Hepatic stellate cell (primary cell): Measurements from ENCODE around the gene CCP110.
A peak's percentile ranks its signal among the peaks of the same experiment; 100 is the strongest.

ENCODE experiments used
- DNase-seq: peaks from one replicate; pipeline ENCODE4 v3.0.0; 2011; ENCODE audit warnings: low spot score

The CCP110 gene

DNA sequence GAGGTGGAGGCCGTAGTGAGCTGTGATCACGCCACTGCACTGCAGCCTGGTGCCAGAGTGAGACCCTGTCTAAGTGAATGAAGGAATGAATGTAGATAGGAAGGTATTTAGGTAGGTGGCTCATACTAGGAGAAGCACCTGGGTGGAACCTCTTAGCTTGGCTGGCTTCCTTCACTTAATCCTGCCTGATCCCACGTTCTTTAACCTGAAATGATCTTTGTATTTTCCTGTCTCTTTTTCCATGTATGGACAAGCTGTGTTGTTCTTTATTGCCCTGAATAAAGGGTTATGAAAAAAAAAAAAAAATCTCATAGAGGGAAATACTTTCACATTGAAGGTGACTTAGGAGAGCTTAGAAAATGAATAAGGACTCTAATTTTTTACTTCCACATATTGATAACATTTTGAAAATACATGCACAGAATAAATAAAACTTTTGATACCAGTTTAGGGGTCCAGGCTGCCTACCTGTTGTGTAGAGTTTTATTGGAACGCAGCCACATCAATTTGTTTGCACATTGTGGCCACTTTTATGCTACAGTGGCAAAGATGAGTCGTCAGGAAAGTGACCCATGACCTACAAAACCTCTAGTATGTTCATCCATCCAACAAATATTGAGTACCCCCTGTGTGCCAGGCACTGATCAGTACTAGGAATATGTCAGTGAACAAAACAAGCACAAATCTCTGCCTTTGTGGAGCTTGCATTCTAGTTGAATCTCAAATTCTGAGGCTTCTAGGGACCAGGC lies 76.4 kb downstream of the CCP110 start:
- no peak for DNase-seq

DNA sequence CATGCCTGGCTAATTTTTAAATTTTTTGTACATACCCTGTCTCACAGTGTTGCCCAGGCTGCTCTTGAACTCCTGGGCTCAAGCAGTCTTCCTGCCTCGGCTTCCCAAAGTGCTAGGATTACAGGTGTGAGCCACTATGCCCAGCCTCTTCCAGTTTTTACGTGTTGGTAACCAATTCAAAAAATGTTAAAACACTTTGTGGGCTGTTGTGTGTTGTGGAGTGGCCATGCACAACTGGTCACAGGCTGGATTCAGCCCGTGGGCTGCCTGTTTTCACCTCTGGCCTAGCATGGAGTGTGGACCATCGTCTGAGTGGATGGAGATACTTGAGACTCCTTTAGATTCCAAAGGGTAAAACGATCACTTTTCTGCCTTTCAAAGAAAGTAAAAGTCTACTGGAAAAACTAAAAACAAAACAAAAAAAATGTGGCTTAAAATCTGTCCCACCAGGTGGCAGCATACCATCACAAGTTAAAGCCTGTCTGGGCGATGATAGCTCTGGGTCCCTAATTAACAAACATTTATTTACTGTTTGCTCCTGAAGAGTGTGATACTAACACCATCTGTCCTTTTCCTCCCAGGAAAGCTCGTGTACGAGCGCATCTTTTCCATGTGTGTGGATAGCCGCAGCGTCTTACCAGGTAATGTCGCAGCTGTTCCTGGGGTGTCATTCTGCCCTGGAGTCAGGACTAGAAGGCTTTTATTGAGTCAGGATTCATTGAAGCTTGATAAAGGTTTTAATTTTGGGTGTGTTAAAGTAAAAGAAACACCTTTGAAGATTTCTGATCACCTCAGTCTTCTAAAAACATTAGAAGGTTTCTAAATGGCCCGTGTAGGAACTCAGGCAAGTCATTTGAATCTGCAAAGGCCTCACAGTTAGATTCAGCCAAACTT lies 77.6 kb downstream of the CCP110 start:
- peak; percentile 9 for DNase-seq
